ENCODE measurements around the gene WARS2.
A peak's percentile ranks its signal among the peaks of the same experiment; 100 is the strongest.

The WARS2 gene

GRCh38 chr1:119011116-119011515, 129.3 kb downstream of the WARS2 start:
- Histone ChIP-seq H3K27me3 (ENCODE audit: control insufficient read depth in 3 of 3, insufficient read depth in 3 of 3, low read depth in 1 of 3, low read length in 3 of 3) (peaks cover 23 to 51% (median 25%) of the 10 kb centered on the region in 3 experiments), H2AFZ (ENCODE audit: low read length) (no peak overlapping the region), H3K36me3 (replicated peaks in 1 of 2; ENCODE audit: control insufficient read depth in 2 of 2, insufficient read depth in 2 of 2, low read length in 2 of 2) (no peaks in the 10 kb centered on the region), H2BK12ac (ENCODE audit: low read length) (no peak overlapping the region), H3K79me1 (ENCODE audit: low read depth, low read length) (no peaks in the 10 kb centered on the region), H3K4me2 (ENCODE audit: insufficient read depth, low read length, poor library complexity, severe bottlenecking) (no peak overlapping the region), H2BK5ac (ENCODE audit: low read length) (no peak overlapping the region), H2BK120ac (ENCODE audit: low read depth, low read length) (no peak overlapping the region), H3K9me3 (replicated peaks in 1 of 2; ENCODE audit: control insufficient read depth in 2 of 2, insufficient read depth in 1 of 2, low read depth in 1 of 2, low read length in 2 of 2) (no peaks in the 10 kb centered on the region), H2AK5ac (ENCODE audit: low read depth, low read length) (no peak overlapping the region), H3K23ac (ENCODE audit: low read depth, low read length, poor library complexity) (no peak overlapping the region), H4K8ac (ENCODE audit: low read depth, low read length) (no peak overlapping the region), H2BK15ac (ENCODE audit: low read length) (no peak overlapping the region), H3K18ac (ENCODE audit: low read length) (no peak overlapping the region), H3K4me3 (ENCODE audit: low read length in 2 of 2) (no peak overlapping the region), H3K27ac (replicated peaks; ENCODE audit: low read length) (no peak overlapping the region), H3K4ac (ENCODE audit: low read length) (no peak overlapping the region), H3K9ac (ENCODE audit: low read depth, low read length, poor library complexity) (no peak overlapping the region), H3K4me1 (ENCODE audit: control insufficient read depth in 2 of 2, insufficient read depth in 1 of 2, low read depth in 1 of 2, low read length in 2 of 2) (peaks cover 7 to 8% of the 10 kb centered on the region in 2 donors), H3K14ac (ENCODE audit: low read length) (no peak overlapping the region), H4K91ac (ENCODE audit: low read depth, low read length, poor library complexity) (no peak overlapping the region)
- DNase-seq (ENCODE audit: low spot score) = no peak
- WGBS, 2 donors (ENCODE audit: extremely low coverage in 2 of 2, insufficient read length in 2 of 2, insufficient replicate concordance in 1 of 2) = no CpG with 5 or more reads among the region's 2 CpGs

- H2BK5ac ChIP-seq (ENCODE audit: low read length) = no peak overlapping the region
- no peak overlapping the region for H3K4me3 ChIP-seq (ENCODE audit: low read length in 2 of 2)
- no peak overlapping the region for H2BK15ac ChIP-seq (ENCODE audit: low read length)
- no peak overlapping the region for H4K8ac ChIP-seq (ENCODE audit: low read depth, low read length)
- DNase-seq (ENCODE audit: low spot score) = no peak
- H2AFZ ChIP-seq (ENCODE audit: low read length) = no peak overlapping the region
- H3K14ac ChIP-seq (ENCODE audit: low read length) = no peak overlapping the region
- peaks cover 0 to 3% of the 10 kb centered on the region in 2 donors for H3K9me3 ChIP-seq (replicated peaks in 1 of 2; ENCODE audit: control insufficient read depth in 2 of 2, insufficient read depth in 1 of 2, low read depth in 1 of 2, low read length in 2 of 2)
- H3K4me2 ChIP-seq (ENCODE audit: insufficient read depth, low read length, poor library complexity, severe bottlenecking) = no peak overlapping the region
- no peak overlapping the region for H3K27ac ChIP-seq (replicated peaks; ENCODE audit: low read length)
- H3K79me1 ChIP-seq (ENCODE audit: low read depth, low read length) = no peaks in the 10 kb centered on the region
- peaks cover 7 to 8% of the 10 kb centered on the region in 2 donors for H3K4me1 ChIP-seq (ENCODE audit: control insufficient read depth in 2 of 2, insufficient read depth in 1 of 2, low read depth in 1 of 2, low read length in 2 of 2)
- no peak overlapping the region for H2BK120ac ChIP-seq (ENCODE audit: low read depth, low read length)
- H3K36me3 ChIP-seq (replicated peaks in 1 of 2; ENCODE audit: control insufficient read depth in 2 of 2, insufficient read depth in 2 of 2, low read length in 2 of 2) = no peaks in the 10 kb centered on the region
- no peak overlapping the region for H3K18ac ChIP-seq (ENCODE audit: low read length)
- H3K4ac ChIP-seq (ENCODE audit: low read length) = no peak overlapping the region
- H2BK12ac ChIP-seq (ENCODE audit: low read length) = no peak overlapping the region
- peaks cover 29 to 60% (median 32%) of the 10 kb centered on the region in 3 experiments for H3K27me3 ChIP-seq (ENCODE audit: control insufficient read depth in 3 of 3, insufficient read depth in 3 of 3, low read depth in 1 of 3, low read length in 3 of 3)
- no peak overlapping the region for H3K23ac ChIP-seq (ENCODE audit: low read depth, low read length, poor library complexity)
- H4K91ac ChIP-seq (ENCODE audit: low read depth, low read length, poor library complexity) = no peak overlapping the region
- no peak overlapping the region for H2AK5ac ChIP-seq (ENCODE audit: low read depth, low read length)
- no peak overlapping the region for H3K9ac ChIP-seq (ENCODE audit: low read depth, low read length, poor library complexity)
- no CpG with 5 or more reads among the region's 1 CpG for WGBS, 2 donors (ENCODE audit: extremely low coverage in 2 of 2, insufficient read length in 2 of 2, insufficient replicate concordance in 1 of 2)
Observed at GRCh38 chr1:119010201-119010600, 130.3 kb downstream of the WARS2 start.

GRCh38 chr1:119009312-119009655, 131.2 kb downstream of the WARS2 start:
- Histone ChIP-seq H3K18ac (ENCODE audit: low read length) (no peak overlapping the region), H2BK120ac (ENCODE audit: low read depth, low read length) (no peak overlapping the region), H4K8ac (ENCODE audit: low read depth, low read length) (no peak overlapping the region), H2BK15ac (ENCODE audit: low read length) (no peak overlapping the region), H3K9ac (ENCODE audit: low read depth, low read length, poor library complexity) (no peak overlapping the region), H3K4me1 (ENCODE audit: control insufficient read depth in 2 of 2, insufficient read depth in 1 of 2, low read depth in 1 of 2, low read length in 2 of 2) (peaks cover 7 to 8% of the 10 kb centered on the region in 2 donors), H2AK5ac (ENCODE audit: low read depth, low read length) (no peak overlapping the region), H2BK12ac (ENCODE audit: low read length) (no peak overlapping the region), H3K14ac (ENCODE audit: low read length) (no peak overlapping the region), H2AFZ (ENCODE audit: low read length) (no peak overlapping the region), H3K27me3 (ENCODE audit: control insufficient read depth in 3 of 3, insufficient read depth in 3 of 3, low read depth in 1 of 3, low read length in 3 of 3) (peaks cover 32 to 69% (median 40%) of the 10 kb centered on the region in 3 experiments), H3K36me3 (replicated peaks in 1 of 2; ENCODE audit: control insufficient read depth in 2 of 2, insufficient read depth in 2 of 2, low read length in 2 of 2) (no peaks in the 10 kb centered on the region), H3K9me3 (replicated peaks in 1 of 2; ENCODE audit: control insufficient read depth in 2 of 2, insufficient read depth in 1 of 2, low read depth in 1 of 2, low read length in 2 of 2) (peaks cover 0 to 3% of the 10 kb centered on the region in 2 donors), H3K79me1 (ENCODE audit: low read depth, low read length) (no peaks in the 10 kb centered on the region), H4K91ac (ENCODE audit: low read depth, low read length, poor library complexity) (no peak overlapping the region), H3K27ac (replicated peaks; ENCODE audit: low read length) (no peak overlapping the region), H3K4me3 (ENCODE audit: low read length in 2 of 2) (no peak overlapping the region), H3K4ac (ENCODE audit: low read length) (no peak overlapping the region), H3K4me2 (ENCODE audit: insufficient read depth, low read length, poor library complexity, severe bottlenecking) (no peak overlapping the region), H3K23ac (ENCODE audit: low read depth, low read length, poor library complexity) (no peak overlapping the region), H2BK5ac (ENCODE audit: low read length) (no peak overlapping the region)
- no CpG with 5 or more reads among the region's 2 CpGs for WGBS, 2 donors (ENCODE audit: extremely low coverage in 2 of 2, insufficient read length in 2 of 2, insufficient replicate concordance in 1 of 2)
- DNase-seq (ENCODE audit: low spot score) = no peak

- H2BK15ac ChIP-seq (ENCODE audit: low read length) = no peak overlapping the region
- H2BK120ac ChIP-seq (ENCODE audit: low read depth, low read length) = no peak overlapping the region
- H2BK5ac ChIP-seq (ENCODE audit: low read length) = no peak overlapping the region
- H2AK5ac ChIP-seq (ENCODE audit: low read depth, low read length) = no peak overlapping the region
- no CpG with 5 or more reads among the region's 22 CpGs for WGBS, 2 donors (ENCODE audit: extremely low coverage in 2 of 2, insufficient read length in 2 of 2, insufficient replicate concordance in 1 of 2)
- H4K91ac ChIP-seq (ENCODE audit: low read depth, low read length, poor library complexity) = no peak overlapping the region
- no peak overlapping the region for H2BK12ac ChIP-seq (ENCODE audit: low read length)
- H3K79me1 ChIP-seq (ENCODE audit: low read depth, low read length) = no peaks in the 10 kb centered on the region
- no peak overlapping the region for H3K23ac ChIP-seq (ENCODE audit: low read depth, low read length, poor library complexity)
- H3K14ac ChIP-seq (ENCODE audit: low read length) = no peak overlapping the region
- H3K18ac ChIP-seq (ENCODE audit: low read length) = peak overlapping the region; percentile 77
- peak overlapping the region in 1 of 2 donors; percentile 69 for H3K4me3 ChIP-seq (ENCODE audit: low read length in 2 of 2)
- peak overlapping the region; percentile 86 for H2AFZ ChIP-seq (ENCODE audit: low read length)
- H3K27me3 ChIP-seq (ENCODE audit: control insufficient read depth in 3 of 3, insufficient read depth in 3 of 3, low read depth in 1 of 3, low read length in 3 of 3) = peaks cover 34 to 75% (median 46%) of the 10 kb centered on the region in 3 experiments
- H4K8ac ChIP-seq (ENCODE audit: low read depth, low read length) = no peak overlapping the region
- no peak overlapping the region for H3K27ac ChIP-seq (replicated peaks; ENCODE audit: low read length)
- H3K4me2 ChIP-seq (ENCODE audit: insufficient read depth, low read length, poor library complexity, severe bottlenecking) = peak overlapping the region; percentile 76
- DNase-seq (ENCODE audit: low spot score) = peak; percentile 52
- peaks cover 7 to 8% of the 10 kb centered on the region in 2 donors for H3K4me1 ChIP-seq (ENCODE audit: control insufficient read depth in 2 of 2, insufficient read depth in 1 of 2, low read depth in 1 of 2, low read length in 2 of 2)
- H3K36me3 ChIP-seq (replicated peaks in 1 of 2; ENCODE audit: control insufficient read depth in 2 of 2, insufficient read depth in 2 of 2, low read length in 2 of 2) = no peaks in the 10 kb centered on the region
- H3K9ac ChIP-seq (ENCODE audit: low read depth, low read length, poor library complexity) = no peak overlapping the region
- H3K9me3 ChIP-seq (replicated peaks in 1 of 2; ENCODE audit: control insufficient read depth in 2 of 2, insufficient read depth in 1 of 2, low read depth in 1 of 2, low read length in 2 of 2) = peaks cover 0 to 3% of the 10 kb centered on the region in 2 donors
- H3K4ac ChIP-seq (ENCODE audit: low read length) = no peak overlapping the region
Observed at GRCh38 chr1:119008483-119009311, 131.8 kb downstream of the WARS2 start.

All from neuronal stem cell (in vitro differentiated cells).